Measurements from ENCODE around the gene ACE. TPM values are rescaled to one million over a fixed set of nuclear protein-coding genes. Genes with fewer than 3 reads are reported as not detected.

ACE gene
- total RNA-seq, 1 donor from 2014 or later = 72.6 TPM

GRCh38 chr17:63542942-63543821 is 66.3 kb downstream of the ACE start:
- no peaks in the 10 kb centered on the region for H3K9me3 ChIP-seq
- intact Hi-C loops (cut with DNase I) = no loop called here
- no peaks in the 10 kb centered on the region for H3K36me3 ChIP-seq
- no peak for TF ChIP-seq CTCF (IDR thresholded peaks at IDR 0.05)
- peaks cover 4% of the 10 kb centered on the region for H3K27me3 ChIP-seq
- H3K27ac ChIP-seq = no peak overlapping the region
- peak in 1 of 2 donors; percentile 46 for DNase-seq (ENCODE audit: low spot score in 2 of 2)
- H3K4me1 ChIP-seq = peaks cover 0 to under 1% of the 10 kb centered on the region in 2 donors
- H3K4me3 ChIP-seq = no peak overlapping the region

GRCh38 chr17:63543822-63544420 is 67.1 kb downstream of the ACE start:
- no peaks in the 10 kb centered on the region for H3K36me3 ChIP-seq
- intact Hi-C loops (cut with DNase I) = no loop called here
- H3K4me3 ChIP-seq = no peak overlapping the region
- H3K9me3 ChIP-seq = no peaks in the 10 kb centered on the region
- no peak for TF ChIP-seq CTCF (IDR thresholded peaks at IDR 0.05)
- DNase-seq (ENCODE audit: low spot score in 2 of 2) = no peak
- H3K27me3 ChIP-seq = no peaks in the 10 kb centered on the region
- no peaks in the 10 kb centered on the region for H3K4me1 ChIP-seq
- H3K27ac ChIP-seq = no peak overlapping the region

GRCh38 chr17:63544467-63545301 is 67.8 kb downstream of the ACE start:
- no peak for TF ChIP-seq CTCF (IDR thresholded peaks at IDR 0.05)
- intact Hi-C loops (cut with DNase I) = no loop called here
- peak in 1 of 2 donors; percentile 56 for DNase-seq (ENCODE audit: low spot score in 2 of 2)
- H3K36me3 ChIP-seq = no peaks in the 10 kb centered on the region
- H3K27ac ChIP-seq = no peak overlapping the region
- no peak overlapping the region for H3K4me3 ChIP-seq
- H3K9me3 ChIP-seq = no peaks in the 10 kb centered on the region
- H3K4me1 ChIP-seq = peaks cover 0 to 2% of the 10 kb centered on the region in 2 donors
- no peaks in the 10 kb centered on the region for H3K27me3 ChIP-seq

- DNase-seq (ENCODE audit: low spot score in 2 of 2) = peak in 1 of 2 donors; percentile 55
- intact Hi-C loops (cut with DNase I) = no loop called here
- Histone ChIP-seq H3K9me3 (no peaks in the 10 kb centered on the region), H3K4me3 (no peak overlapping the region), H3K36me3 (no peaks in the 10 kb centered on the region), H3K27me3 (no peaks in the 10 kb centered on the region), H3K4me1 (peaks cover 0 to 2% of the 10 kb centered on the region in 2 donors), H3K27ac (no peak overlapping the region)
- no peak for TF ChIP-seq CTCF (IDR thresholded peaks at IDR 0.05)
Observed at GRCh38 chr17:63546308-63547082, 69.6 kb downstream of the ACE start.

- DNase-seq (ENCODE audit: low spot score in 2 of 2) = no peak
- H3K4me3 ChIP-seq = no peak overlapping the region
Observed at GRCh38 chr17:63547083-63547523, 70.2 kb downstream of the ACE start.

More at GRCh38 chr17:63547083-63547523, 70.2 kb downstream of the ACE start:
- no peaks in the 10 kb centered on the region for H3K27me3 ChIP-seq
- peaks cover 0 to 5% of the 10 kb centered on the region in 2 donors for H3K4me1 ChIP-seq
- no peak overlapping the region for H3K27ac ChIP-seq
- no peak for TF ChIP-seq CTCF (IDR thresholded peaks at IDR 0.05)
- H3K36me3 ChIP-seq = no peaks in the 10 kb centered on the region
- intact Hi-C loops (cut with DNase I) = no loop called here
- no peaks in the 10 kb centered on the region for H3K9me3 ChIP-seq

Measured in ascending aorta (tissue), 2 donors.